Subcutaneous adipose tissue (tissue), 4 donors: ENCODE results near the gene GALNT11. TPM values are rescaled to one million over a fixed set of nuclear protein-coding genes. Genes with fewer than 3 reads are reported as not detected.

Source experiments
- small RNA-seq: library from RNA; depleted of rRNA; stranded (forward); fragments of <200 nt; gene quantifications from one replicate; pipeline ENCODE3, GENCODE V24; 2016
- total RNA-seq, 4 donors: library from RNA; depleted of rRNA; stranded (reverse); fragments of >200 nt; gene quantifications; one replicate each; pipeline ENCODE4 v1.1.0, GENCODE V29; 2016

GALNT11 gene
- total RNA-seq, 4 donors from 2014 or later = 42.6 to 55.9 (median 48.4) TPM

Small RNA genes within 50 kb of the gene (small RNA-seq; reads per million reads assigned to genes)
- not detected for gene RF00017

Other genes with a start within 250 kb of the GALNT11 start
- gene PRKAG2, start 148.6 kb upstream of the GALNT11 start, total RNA-seq = 10 to 100 TPM; 47.1 to 77.6 (median 67.6) TPM
- not detected for gene GALNTL5, start 69.2 kb upstream of the GALNT11 start, total RNA-seq